H9 (cell line): ENCODE results near the gene UBE2E3. TPM values are rescaled to one million over a fixed set of nuclear protein-coding genes. Genes with fewer than 3 reads are reported as not detected.

Source experiments
- DNase-seq: peaks from one replicate; pipeline ENCODE4 v3.0.0-alpha.2; 2017
- H2AFZ ChIP-seq: one replicate; pipeline ENCODE4 v1.6.1; 2013; ENCODE audit warnings: mild to moderate bottlenecking, low read length, control low read depth, moderate library complexity
- H2AK5ac ChIP-seq: 2 replicates; pipeline ENCODE4 v1.6.1; 2013; ENCODE audit warnings: low read length, control low read depth, mixed read lengths; ENCODE audit not compliant: insufficient read length
- H2BK120ac ChIP-seq: one replicate; pipeline ENCODE4 v1.6.1; 2013; ENCODE audit warnings: low read depth, mild to moderate bottlenecking, low read length, control low read depth, inconsistent platforms; ENCODE audit not compliant: poor library complexity, severe bottlenecking
- H2BK12ac ChIP-seq: 2 replicates; pipeline ENCODE4 v1.6.1; 2013; ENCODE audit warnings: low read length, control low read depth, mixed read lengths, low read depth; ENCODE audit not compliant: insufficient read length
- H2BK15ac ChIP-seq: 2 replicates; pipeline ENCODE4 v1.6.1; 2013; ENCODE audit warnings: low read depth, low read length, control low read depth
- H2BK20ac ChIP-seq: one replicate; pipeline ENCODE4 v1.6.1; 2013; ENCODE audit warnings: low read depth, mild to moderate bottlenecking, low read length, control low read depth, inconsistent platforms; ENCODE audit not compliant: poor library complexity, severe bottlenecking
- H2BK5ac ChIP-seq: 2 replicates; pipeline ENCODE4 v1.6.1; 2013; ENCODE audit warnings: low read length, control low read depth, mixed read lengths; ENCODE audit not compliant: insufficient read length
- H3K14ac ChIP-seq: 2 replicates; pipeline ENCODE4 v1.6.1; 2013; ENCODE audit warnings: low read length, control low read depth; ENCODE audit not compliant: insufficient read depth
- H3K18ac ChIP-seq: 2 replicates; pipeline ENCODE4 v1.6.1; 2013; ENCODE audit warnings: low read depth, mild to moderate bottlenecking, mixed read lengths, low read length, control low read depth; ENCODE audit not compliant: insufficient read length
- H3K23ac ChIP-seq: 2 replicates; pipeline ENCODE4 v1.6.1; 2013; ENCODE audit warnings: low read length, control low read depth, mixed read lengths, low read depth; ENCODE audit not compliant: insufficient read length
- H3K23me2 ChIP-seq: 2 replicates; pipeline ENCODE4 v1.6.1; 2013; ENCODE audit warnings: low read depth, mild to moderate bottlenecking, mixed read lengths, low read length, control low read depth; ENCODE audit not compliant: insufficient read length, poor library complexity, severe bottlenecking
- H3K27ac ChIP-seq: 2 replicates; pipeline ENCODE4 v1.5.1; 2013; ENCODE audit warnings: low read length, control low read depth, mixed read lengths, low read depth; ENCODE audit not compliant: insufficient read length
- H3K27me3 ChIP-seq: 2 replicates; pipeline ENCODE4 v1.6.1; 2013; ENCODE audit warnings: low read length, control low read depth, inconsistent platforms; ENCODE audit not compliant: insufficient read depth
- H3K4ac ChIP-seq: 2 replicates; pipeline ENCODE4 v1.6.1; 2013; ENCODE audit warnings: low read depth, mild to moderate bottlenecking, control low read depth, inconsistent platforms, low read length, moderate library complexity
- H3K4me1 ChIP-seq: 2 replicates; pipeline ENCODE4 v1.6.1; 2013; ENCODE audit warnings: low read length, control low read depth, inconsistent platforms; ENCODE audit not compliant: insufficient read depth
- H3K4me2 ChIP-seq: 2 replicates; pipeline ENCODE4 v1.6.1; 2013; ENCODE audit warnings: low read length, control low read depth, mixed read lengths; ENCODE audit not compliant: insufficient read length, insufficient read depth
- H3K56ac ChIP-seq: 2 replicates; pipeline ENCODE4 v1.6.1; 2013; ENCODE audit warnings: low read depth, mild to moderate bottlenecking, mixed read lengths, low read length, control low read depth; ENCODE audit not compliant: insufficient read length
- H3K79me1 ChIP-seq: 2 replicates; pipeline ENCODE4 v1.6.1; 2013; ENCODE audit warnings: low read depth, mild to moderate bottlenecking, moderate library complexity, low read length, control low read depth, inconsistent platforms; ENCODE audit not compliant: insufficient read depth, poor library complexity, severe bottlenecking
- H3K79me2 ChIP-seq: 2 replicates; pipeline ENCODE4 v1.6.1; 2013; ENCODE audit warnings: low read length, control low read depth, inconsistent platforms; ENCODE audit not compliant: insufficient read depth
- H3K9ac ChIP-seq: 2 replicates; pipeline ENCODE4 v1.6.1; 2013; ENCODE audit warnings: low read length, control low read depth, mixed read lengths; ENCODE audit not compliant: insufficient read length; ENCODE audit errors: extremely low read depth
- H3K9me3 ChIP-seq: one replicate; pipeline ENCODE4 v1.6.1; 2013; ENCODE audit warnings: low read depth, low read length, inconsistent platforms; ENCODE audit not compliant: control insufficient read depth
- H3T11ph ChIP-seq: one replicate; pipeline ENCODE4 v1.6.1; 2013; ENCODE audit warnings: mild to moderate bottlenecking, low read length, control low read depth, inconsistent platforms
- H4K20me1 ChIP-seq: one replicate; pipeline ENCODE4 v1.6.1; 2013; ENCODE audit not compliant: control insufficient read depth, insufficient read length, insufficient read depth
- H4K5ac ChIP-seq: 2 replicates; pipeline ENCODE4 v1.6.1; 2013; ENCODE audit warnings: low read depth, mild to moderate bottlenecking, mixed read lengths, low read length, control low read depth; ENCODE audit not compliant: insufficient read length
- H4K8ac ChIP-seq: replicated peaks from 2 replicates; pipeline ENCODE4 v1.6.1; 2013; ENCODE audit warnings: low read length, control low read depth, mixed read lengths, low read depth; ENCODE audit not compliant: insufficient read length
- H4K91ac ChIP-seq: 2 replicates; pipeline ENCODE4 v1.6.1; 2013; ENCODE audit warnings: low read depth, mild to moderate bottlenecking, moderate library complexity, mixed read lengths, low read length, control low read depth; ENCODE audit not compliant: insufficient read length
- H3K27ac Mint-ChIP-seq, 3 experiments: 2 replicates in 2 of 3; 3 replicates in 1 of 3; pipeline ENCODE4 v1.8.0; 2020 to 2021; ENCODE audit warnings: mixed read lengths in 3 of 3, mild to moderate bottlenecking in 1 of 3, moderate library complexity in 1 of 3
- H3K27me3 Mint-ChIP-seq: 2 replicates; pipeline ENCODE4 v1.8.0; 2021; ENCODE audit warnings: low read depth, mild to moderate bottlenecking, moderate library complexity, mixed read lengths
- H3K36me3 Mint-ChIP-seq, 3 experiments: 2 replicates in 2 of 3; 3 replicates in 1 of 3; pipeline ENCODE4 v1.8.0; 2020 to 2021; ENCODE audit warnings: low read depth in 3 of 3, mixed read lengths in 3 of 3; ENCODE audit not compliant: insufficient read depth in 1 of 3
- H3K4me1 Mint-ChIP-seq, 2 experiments: 2 replicates each; pipeline ENCODE4 v1.8.0; 2020; ENCODE audit warnings: mixed read lengths in 2 of 2
- H3K4me3 Mint-ChIP-seq, 2 experiments: 2 replicates in 1 of 2; 3 replicates in 1 of 2; pipeline ENCODE4 v1.8.0; 2020 to 2021; ENCODE audit warnings: mild to moderate bottlenecking in 2 of 2, mixed read lengths in 2 of 2, moderate library complexity in 1 of 2
- H3K9me3 Mint-ChIP-seq, 2 experiments: 2 replicates in 1 of 2; 3 replicates in 1 of 2; pipeline ENCODE4 v1.8.0; 2020; ENCODE audit warnings: mild to moderate bottlenecking in 2 of 2, mixed read lengths in 2 of 2, moderate library complexity in 1 of 2
- CTCF ChIP-seq: fragments of 200-600 bp; sonication (generic); conservative IDR thresholded peaks from 3 replicates; pipeline ENCODE4 v1.8.0; 2021; ENCODE audit warnings: antibody characterized with exemption, mild to moderate bottlenecking
- WGBS: extraction: QIAGEN DNeasy Blood & Tissue Kit; methylation state at CpG from one replicate; pipeline ENCODE4 v1.1.7; 2013; ENCODE audit warnings: missing lambda C conversion rate, low lambda C conversion rate, mixed read lengths; ENCODE audit not compliant: insufficient read length; ENCODE audit errors: extremely low coverage; 5-methylcytosine and 5-hydroxymethylcytosine counted together
- total RNA-seq: library from RNA; stranded (reverse); gene quantifications from 2 replicates; pipeline ENCODE4 v1.2.1, GENCODE V29; 2021

UBE2E3 gene
- total RNA-seq, 1 experiment from 2014 or later = 89.1 TPM

DNA sequence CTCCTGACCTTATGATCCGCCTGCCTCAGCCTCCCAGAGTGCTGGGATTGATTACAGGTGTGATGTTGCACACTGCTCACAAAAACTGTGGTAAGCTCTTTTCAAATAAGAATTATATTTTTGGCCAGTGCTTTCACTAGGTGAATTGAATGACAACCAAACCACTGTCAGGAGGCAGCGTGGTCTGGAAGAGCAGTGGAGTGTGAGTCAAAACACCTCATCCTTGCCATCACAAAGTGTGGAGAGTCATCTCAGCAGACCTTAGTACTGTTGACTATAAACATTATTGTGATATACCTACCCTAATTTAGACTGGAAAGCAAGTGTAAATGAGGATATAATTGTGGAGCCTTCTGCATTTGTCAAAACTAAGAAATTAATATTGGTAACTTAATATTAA is 61.3 kb downstream of the UBE2E3 start:
- Histone ChIP-seq H3K79me2 (no peaks in the 10 kb centered on the region; the same call in 1 of the 2 replicates), H4K91ac (no peak overlapping the region), H2BK20ac (no peak overlapping the region), H2AFZ (no peak overlapping the region), H3K4ac (no peak overlapping the region), H3K4me1 (no peaks in the 10 kb centered on the region), H3K27me3 (no peaks in the 10 kb centered on the region), H2BK15ac (no peak overlapping the region), H2AK5ac (no peak overlapping the region), H4K8ac (no peak overlapping the region), H3K79me1 (peaks cover 5% of the 10 kb centered on the region), H3K9ac (no peak overlapping the region), H3K56ac (no peak overlapping the region), H2BK12ac (no peak overlapping the region), H3K23me2 (no peaks in the 10 kb centered on the region), H3K9me3 (no peaks in the 10 kb centered on the region), H3K18ac (no peak overlapping the region), H4K20me1 (no peaks in the 10 kb centered on the region), H3K23ac (no peak overlapping the region), H2BK5ac (no peak overlapping the region), H3T11ph (no peak overlapping the region), H2BK120ac (no peak overlapping the region), H3K14ac (no peak overlapping the region), H3K27ac (no peak overlapping the region), H4K5ac (no peak overlapping the region), H3K4me2 (no peak overlapping the region)
- H3K27me3 Mint-ChIP-seq = no peaks in the 10 kb centered on the region
- H3K9me3 Mint-ChIP-seq = no peaks in the 10 kb centered on the region
- H3K4me3 Mint-ChIP-seq = no peak overlapping the region
- no peak for TF ChIP-seq CTCF
- peak overlapping the region in 1 of 3 experiments; percentile 70; a peak in 1 of 7 replicates for H3K27ac Mint-ChIP-seq
- no peak for DNase-seq
- H3K4me1 Mint-ChIP-seq = no peaks in the 10 kb centered on the region; a peak in 1 of 4 replicates
- H3K36me3 Mint-ChIP-seq = no peaks in the 10 kb centered on the region
- WGBS = no CpG with 5 or more reads among the region's 2 CpGs
